ENCODE results near the gene LSM5.

Gene LSM5

DNA sequence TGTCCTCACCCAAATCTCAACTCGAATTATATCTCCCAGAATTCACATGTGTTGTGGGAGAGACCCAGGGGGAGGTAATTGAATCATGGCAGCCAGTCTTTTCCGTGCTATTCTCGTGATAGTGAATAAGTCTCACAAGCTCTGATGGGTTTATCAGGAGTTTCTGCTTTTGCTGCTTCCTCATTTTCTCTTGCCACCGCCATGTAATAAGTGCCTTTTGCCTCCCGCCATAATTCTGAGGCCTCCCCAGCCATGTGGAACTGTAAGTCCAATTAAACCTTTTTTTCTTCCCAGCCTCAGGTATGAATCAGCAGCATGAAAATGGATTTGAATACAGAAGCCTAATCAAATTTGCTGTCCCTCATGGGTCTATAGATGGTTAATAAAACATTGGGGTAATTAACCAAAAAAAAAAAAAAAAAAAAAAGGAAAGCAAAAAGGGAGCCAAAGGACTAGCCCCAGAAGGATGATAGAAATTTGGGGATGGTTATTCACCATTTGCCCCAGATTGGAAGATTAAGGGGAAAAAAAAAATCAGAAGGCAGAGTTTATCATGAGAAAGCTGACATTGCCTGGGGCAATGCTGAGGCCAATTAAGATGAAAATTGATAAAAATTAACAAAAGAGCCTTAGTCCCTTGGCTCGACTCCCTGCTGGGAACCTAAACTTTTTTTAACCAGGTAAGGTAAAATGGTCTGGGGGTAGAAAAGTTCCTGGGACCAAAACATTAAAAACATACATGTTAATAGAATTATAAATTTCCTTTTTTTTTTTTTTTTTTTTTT lies 32.8 kb upstream of the LSM5 start:
- WGBS (ENCODE audit: insufficient coverage), result 97% methylated on average over 4 of the region's 6 CpGs
- H3K36me3 ChIP-seq (ENCODE audit: control insufficient read depth in 4 of 4, insufficient read depth in 4 of 4, low read length in 3 of 4), result peaks cover 0 to 21% (median 16%) of the 10 kb centered on the region in 4 experiments
- no peak overlapping the region for H3K4me3 ChIP-seq (ENCODE audit: control insufficient read depth in 1 of 7, extremely low read depth in 1 of 7, insufficient read depth in 4 of 7, low read depth in 2 of 7, low read length in 6 of 7)
- ChIA-PET POLR2A (no interaction called here), CTCF (interaction anchor here (0.6 to 0.8 kb wide), 2 partner anchors 19 to 21 kb away, joined by 3 read pairs; no protein-coding TSS in a partner anchor)
- peaks cover 1 to 37% (median 19%) of the 10 kb centered on the region in 5 experiments for H3K9me3 ChIP-seq (ENCODE audit: control extremely low read depth in 1 of 5, control insufficient read depth in 4 of 5, insufficient read depth in 2 of 5, low read depth in 1 of 5, low read length in 4 of 5)
- H3K27ac ChIP-seq (ENCODE audit: insufficient read depth in 1 of 2, low read depth in 1 of 2, low read length in 2 of 2, poor library complexity in 1 of 2, severe bottlenecking in 2 of 2), result no peak overlapping the region
- H3K4me1 ChIP-seq (ENCODE audit: control extremely low read depth in 1 of 4, control insufficient read depth in 4 of 4, insufficient read depth in 4 of 4, low read length in 3 of 4), result no peaks in the 10 kb centered on the region
- H3K27me3 ChIP-seq (replicated peaks in 2 of 5; ENCODE audit: control insufficient read depth in 4 of 5, insufficient read depth in 5 of 5, low read length in 4 of 5), result no peaks in the 10 kb centered on the region
- DNase-seq, result peak in 1 of 3 donors; percentile 16

DNA sequence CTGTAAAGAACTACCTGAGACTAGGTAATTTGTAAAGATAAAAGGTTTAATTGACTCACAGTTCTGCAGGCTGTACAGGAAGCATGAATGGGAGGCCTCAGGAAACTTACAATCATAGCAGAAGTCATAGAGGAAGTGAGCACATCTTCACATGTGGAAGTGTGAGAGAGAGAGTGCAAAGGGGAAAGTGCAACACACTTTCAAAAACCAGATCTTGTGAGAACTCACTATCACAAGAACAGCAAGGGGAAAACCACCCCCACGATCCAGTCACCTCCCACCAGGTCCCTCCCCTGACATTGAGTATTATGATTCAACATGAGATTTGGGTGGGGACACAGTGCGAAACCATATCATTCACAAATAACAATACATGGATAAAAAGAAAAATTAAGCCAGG lies 29.6 kb upstream of the LSM5 start:
- WGBS (ENCODE audit: insufficient coverage), result 100% methylated on average over 1 of the region's 2 CpGs
- Histone ChIP-seq H3K9me3 (ENCODE audit: control extremely low read depth in 1 of 5, control insufficient read depth in 4 of 5, insufficient read depth in 2 of 5, low read depth in 1 of 5, low read length in 4 of 5) (peaks cover 1 to 45% (median 22%) of the 10 kb centered on the region in 5 experiments), H3K27ac (ENCODE audit: insufficient read depth in 1 of 2, low read depth in 1 of 2, low read length in 2 of 2, poor library complexity in 1 of 2, severe bottlenecking in 2 of 2) (no peak overlapping the region), H3K27me3 (replicated peaks in 2 of 5; ENCODE audit: control insufficient read depth in 4 of 5, insufficient read depth in 5 of 5, low read length in 4 of 5) (no peaks in the 10 kb centered on the region), H3K4me1 (ENCODE audit: control extremely low read depth in 1 of 4, control insufficient read depth in 4 of 4, insufficient read depth in 4 of 4, low read length in 3 of 4) (no peaks in the 10 kb centered on the region), H3K4me3 (ENCODE audit: control insufficient read depth in 1 of 7, extremely low read depth in 1 of 7, insufficient read depth in 4 of 7, low read depth in 2 of 7, low read length in 6 of 7) (no peak overlapping the region), H3K36me3 (ENCODE audit: control insufficient read depth in 4 of 4, insufficient read depth in 4 of 4, low read length in 3 of 4) (peaks cover 5 to 41% (median 24%) of the 10 kb centered on the region in 4 experiments)
- CTCF ChIA-PET, result interaction anchor here (1.0 kb wide), 1 partner anchor 11 kb away, joined by 3 read pairs; no protein-coding TSS in a partner anchor
- POLR2A ChIA-PET, result no interaction called here
- DNase-seq, result no peak

DNA sequence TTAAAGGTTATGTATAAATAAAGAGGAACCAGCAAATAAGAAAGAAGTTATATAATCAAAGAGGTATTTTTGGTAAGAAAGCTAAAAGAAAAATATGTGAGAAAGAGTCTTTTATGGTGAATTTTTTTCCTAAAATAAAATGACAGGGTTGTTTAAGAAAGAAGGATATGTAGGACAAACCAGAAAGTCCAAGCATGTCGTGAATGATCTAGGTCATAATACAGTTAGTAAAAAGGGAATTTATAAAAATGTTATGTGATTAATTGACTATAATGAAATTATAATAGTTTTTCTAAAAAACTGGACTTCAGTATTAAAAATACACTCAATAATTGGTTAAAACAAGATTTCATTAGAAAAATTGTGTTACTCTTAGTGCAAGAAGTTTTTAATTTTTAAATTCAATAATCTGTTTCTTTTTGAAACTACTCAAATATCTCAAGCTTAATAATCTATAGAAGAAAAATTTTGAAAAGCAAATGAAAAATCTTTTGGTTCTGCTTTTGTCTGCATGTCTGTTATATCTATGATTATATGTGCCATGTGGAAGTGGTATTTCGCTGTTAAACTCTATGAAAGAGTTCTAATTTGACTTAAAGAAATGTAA lies 28.5 kb upstream of the LSM5 start:
- ChIA-PET POLR2A (no interaction called here), CTCF (no interaction called here)
- no peaks in the 10 kb centered on the region for H3K27me3 ChIP-seq (replicated peaks in 2 of 5; ENCODE audit: control insufficient read depth in 4 of 5, insufficient read depth in 5 of 5, low read length in 4 of 5)
- peak in 2 of 3 donors; percentile 66 to 69 for DNase-seq
- peaks cover 1 to 45% (median 22%) of the 10 kb centered on the region in 5 experiments for H3K9me3 ChIP-seq (ENCODE audit: control extremely low read depth in 1 of 5, control insufficient read depth in 4 of 5, insufficient read depth in 2 of 5, low read depth in 1 of 5, low read length in 4 of 5)
- WGBS (ENCODE audit: insufficient coverage), result 100% methylated on average over 1 of the region's 2 CpGs
- H3K4me3 ChIP-seq (ENCODE audit: control insufficient read depth in 1 of 7, extremely low read depth in 1 of 7, insufficient read depth in 4 of 7, low read depth in 2 of 7, low read length in 6 of 7), result no peak overlapping the region
- peaks cover 5 to 45% (median 23%) of the 10 kb centered on the region in 4 experiments for H3K36me3 ChIP-seq (ENCODE audit: control insufficient read depth in 4 of 4, insufficient read depth in 4 of 4, low read length in 3 of 4)
- no peak overlapping the region for H3K27ac ChIP-seq (ENCODE audit: insufficient read depth in 1 of 2, low read depth in 1 of 2, low read length in 2 of 2, poor library complexity in 1 of 2, severe bottlenecking in 2 of 2)
- H3K4me1 ChIP-seq (ENCODE audit: control extremely low read depth in 1 of 4, control insufficient read depth in 4 of 4, insufficient read depth in 4 of 4, low read length in 3 of 4), result no peaks in the 10 kb centered on the region

DNA sequence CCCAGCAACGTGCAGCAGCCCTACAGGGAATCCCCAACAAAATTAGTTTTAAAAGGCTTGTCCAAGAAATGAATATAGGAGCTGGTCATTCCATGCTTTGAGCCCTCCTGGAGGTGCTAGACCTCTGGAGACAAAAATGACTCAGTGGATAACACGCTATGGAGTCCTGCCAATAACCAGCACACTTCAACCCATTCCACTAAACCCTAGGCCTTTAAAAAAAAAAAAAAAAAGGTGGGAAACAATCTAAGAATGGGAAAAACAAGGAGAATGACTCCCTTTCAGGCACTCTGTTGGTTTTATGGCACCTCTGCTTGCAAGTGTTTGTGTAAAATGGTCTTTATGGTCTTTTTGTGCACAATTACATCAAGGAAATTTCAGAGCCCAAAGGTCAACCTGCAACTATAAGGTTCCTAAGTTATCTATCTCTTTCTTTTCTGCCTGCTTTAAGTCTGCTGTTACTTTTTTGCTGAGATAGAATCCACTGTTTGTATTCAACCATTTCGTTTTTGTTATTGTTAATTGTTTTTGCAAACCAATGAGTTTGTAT lies 26.4 kb upstream of the LSM5 start:
- H3K9me3 ChIP-seq (ENCODE audit: control extremely low read depth in 1 of 5, control insufficient read depth in 4 of 5, insufficient read depth in 2 of 5, low read depth in 1 of 5, low read length in 4 of 5), result peaks cover 1 to 34% (median 15%) of the 10 kb centered on the region in 5 experiments
- no peak overlapping the region for H3K27ac ChIP-seq (ENCODE audit: insufficient read depth in 1 of 2, low read depth in 1 of 2, low read length in 2 of 2, poor library complexity in 1 of 2, severe bottlenecking in 2 of 2)
- DNase-seq, result no peak
- ChIA-PET CTCF (no interaction called here), POLR2A (no interaction called here)
- no peaks in the 10 kb centered on the region for H3K27me3 ChIP-seq (replicated peaks in 2 of 5; ENCODE audit: control insufficient read depth in 4 of 5, insufficient read depth in 5 of 5, low read length in 4 of 5)
- H3K4me3 ChIP-seq (ENCODE audit: control insufficient read depth in 1 of 7, extremely low read depth in 1 of 7, insufficient read depth in 4 of 7, low read depth in 2 of 7, low read length in 6 of 7), result no peak overlapping the region
- H3K4me1 ChIP-seq (ENCODE audit: control extremely low read depth in 1 of 4, control insufficient read depth in 4 of 4, insufficient read depth in 4 of 4, low read length in 3 of 4), result no peaks in the 10 kb centered on the region
- WGBS (ENCODE audit: insufficient coverage), result no CpG with 5 or more reads among the region's 3 CpGs
- peaks cover 5 to 36% (median 21%) of the 10 kb centered on the region in 4 experiments for H3K36me3 ChIP-seq (ENCODE audit: control insufficient read depth in 4 of 4, insufficient read depth in 4 of 4, low read length in 3 of 4)

DNA sequence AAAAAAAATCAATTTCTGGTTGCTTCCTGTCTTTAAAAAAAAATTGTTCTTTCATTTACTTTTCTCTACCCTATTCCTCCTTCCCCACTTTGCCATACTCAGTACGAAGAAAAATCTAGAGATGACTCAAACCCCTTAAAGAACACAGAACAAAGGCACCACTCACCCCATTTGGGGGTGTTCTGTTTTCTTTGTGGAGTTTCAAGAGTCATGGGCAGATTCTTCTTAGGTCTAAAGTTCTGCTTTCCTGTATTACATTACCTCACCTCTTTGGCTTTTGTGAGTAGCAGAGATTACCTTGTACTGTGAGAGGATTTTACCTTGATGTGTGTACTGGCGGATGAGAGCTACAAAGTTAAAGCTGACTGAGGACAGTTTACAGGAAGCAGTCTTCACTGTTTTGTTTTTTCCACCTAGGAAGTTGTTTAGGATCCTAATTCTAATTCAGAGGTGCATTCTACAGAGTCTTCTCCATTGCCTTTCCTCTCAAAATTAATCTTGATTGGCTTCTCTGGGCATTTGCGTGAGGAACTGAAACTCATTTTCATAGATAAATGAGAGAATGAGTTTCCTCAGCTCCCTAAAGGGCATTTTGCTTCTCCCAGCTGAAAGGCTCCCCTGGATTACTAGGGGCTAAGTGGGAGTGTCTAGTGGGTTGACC lies 25.8 kb upstream of the LSM5 start:
- ChIA-PET CTCF (interaction anchor here (1.0 to 1.5 kb wide), 2 partner anchors 15 to 26 kb away, joined by 3 to 4 read pairs; partner anchors contain the start of gene LSM5), POLR2A (no interaction called here)
- H3K27me3 ChIP-seq (replicated peaks in 2 of 5; ENCODE audit: control insufficient read depth in 4 of 5, insufficient read depth in 5 of 5, low read length in 4 of 5), result no peaks in the 10 kb centered on the region
- 100% methylated on average over 1 of the region's 3 CpGs for WGBS (ENCODE audit: insufficient coverage)
- H3K9me3 ChIP-seq (ENCODE audit: control extremely low read depth in 1 of 5, control insufficient read depth in 4 of 5, insufficient read depth in 2 of 5, low read depth in 1 of 5, low read length in 4 of 5), result peaks cover 1 to 32% (median 14%) of the 10 kb centered on the region in 5 experiments
- H3K4me3 ChIP-seq (ENCODE audit: control insufficient read depth in 1 of 7, extremely low read depth in 1 of 7, insufficient read depth in 4 of 7, low read depth in 2 of 7, low read length in 6 of 7), result no peak overlapping the region
- H3K4me1 ChIP-seq (ENCODE audit: control extremely low read depth in 1 of 4, control insufficient read depth in 4 of 4, insufficient read depth in 4 of 4, low read length in 3 of 4), result no peaks in the 10 kb centered on the region
- no peak for DNase-seq
- H3K27ac ChIP-seq (ENCODE audit: insufficient read depth in 1 of 2, low read depth in 1 of 2, low read length in 2 of 2, poor library complexity in 1 of 2, severe bottlenecking in 2 of 2), result no peak overlapping the region
- H3K36me3 ChIP-seq (ENCODE audit: control insufficient read depth in 4 of 4, insufficient read depth in 4 of 4, low read length in 3 of 4), result peaks cover 5 to 34% (median 22%) of the 10 kb centered on the region in 4 experiments

DNA sequence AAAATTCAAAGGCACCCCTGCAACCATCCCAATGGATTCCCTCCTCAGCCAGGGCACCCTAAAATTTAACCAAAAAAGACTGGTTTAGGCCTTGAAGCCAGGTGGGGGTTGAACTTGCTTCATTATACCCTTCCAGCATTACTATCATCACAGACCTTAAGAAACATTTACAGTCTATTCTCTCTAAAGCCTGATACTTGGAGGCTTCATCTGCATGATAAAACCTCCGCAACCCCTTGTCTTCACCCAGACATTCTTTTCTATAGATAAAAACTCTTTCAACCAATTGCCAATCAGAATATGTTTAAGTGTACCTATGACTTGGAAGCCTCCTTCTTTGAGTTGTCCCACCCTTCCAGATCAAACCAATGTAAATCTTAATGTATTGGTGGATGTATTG lies 23.0 kb upstream of the LSM5 start:
- peaks cover 5 to 24% (median 19%) of the 10 kb centered on the region in 4 experiments for H3K36me3 ChIP-seq (ENCODE audit: control insufficient read depth in 4 of 4, insufficient read depth in 4 of 4, low read length in 3 of 4)
- POLR2A ChIA-PET, result no interaction called here
- H3K27me3 ChIP-seq (replicated peaks in 2 of 5; ENCODE audit: control insufficient read depth in 4 of 5, insufficient read depth in 5 of 5, low read length in 4 of 5), result no peaks in the 10 kb centered on the region
- no peak overlapping the region for H3K27ac ChIP-seq (ENCODE audit: insufficient read depth in 1 of 2, low read depth in 1 of 2, low read length in 2 of 2, poor library complexity in 1 of 2, severe bottlenecking in 2 of 2)
- H3K4me1 ChIP-seq (ENCODE audit: control extremely low read depth in 1 of 4, control insufficient read depth in 4 of 4, insufficient read depth in 4 of 4, low read length in 3 of 4), result no peaks in the 10 kb centered on the region
- H3K4me3 ChIP-seq (ENCODE audit: control insufficient read depth in 1 of 7, extremely low read depth in 1 of 7, insufficient read depth in 4 of 7, low read depth in 2 of 7, low read length in 6 of 7), result no peak overlapping the region
- no CpG with 5 or more reads among the region's 1 CpG for WGBS (ENCODE audit: insufficient coverage)
- no peak for DNase-seq
- H3K9me3 ChIP-seq (ENCODE audit: control extremely low read depth in 1 of 5, control insufficient read depth in 4 of 5, insufficient read depth in 2 of 5, low read depth in 1 of 5, low read length in 4 of 5), result peaks cover 0 to 19% (median 3%) of the 10 kb centered on the region in 5 experiments
- CTCF ChIA-PET, result no interaction called here
